A673 (cell line): ENCODE results near the gene B3GNT7.

Experiments
- CTCF ChIP-seq: fragments of 300-800, 200-600 bp; sonication (generic); conservative IDR thresholded peaks from 2 replicates; pipeline ENCODE4 v1.5.1; 2017; ENCODE audit warnings: low read depth, mild to moderate bottlenecking, antibody characterized with exemption, low read length, moderate library complexity, mixed read lengths
- EZH2 ChIP-seq: fragments of 200-600 bp; sonication (generic); IDR thresholded peaks from 2 replicates; pipeline ENCODE4 v1.6.1; 2017; ENCODE audit warnings: borderline replicate concordance, low read depth, mild to moderate bottlenecking, mixed read lengths, antibody characterized with exemption, low read length; ENCODE audit not compliant: poor library complexity, severe bottlenecking

- TF ChIP-seq CTCF (peak; percentile 47; the same call in 1 of the 2 replicates), EZH2 (no peak)
Observed at GRCh38 chr2:231410293-231411004, 14.9 kb downstream of the B3GNT7 start.
